HepG2 (cell line): ENCODE data around the gene GPS1. TPM values are rescaled to one million over a fixed set of nuclear protein-coding genes. Genes with fewer than 3 reads are reported as not detected.

Experiments
- AGO1 ChIP-seq: fragments of 200-400 bp; formaldehyde crosslinking; IDR thresholded peaks from 2 replicates; pipeline ENCODE4 v1.6.1; 2017; ENCODE audit warnings: mild to moderate bottlenecking, low read depth, low read length, moderate library complexity; ENCODE audit not compliant: poor library complexity, severe bottlenecking
- ARHGAP35 ChIP-seq: sonication (generic); formaldehyde crosslinking; IDR thresholded peaks from 2 replicates; pipeline ENCODE4 v1.9.0; 2022; ENCODE audit warnings: mild to moderate bottlenecking, inconsistent platforms, moderate library complexity, missing genetic modification reagents, borderline replicate concordance
- E2F5 ChIP-seq: sonication (generic); formaldehyde crosslinking; conservative IDR thresholded peaks from 2 replicates; pipeline ENCODE4 v1.4.0; 2020; ENCODE audit warnings: missing genetic modification reagents
- GABPA ChIP-seq, 2 experiments: IDR thresholded peaks; 2 replicates each; pipeline ENCODE4 v1.6.1; 2011 to 2016; ENCODE audit warnings: low read depth in 2 of 2, low read length in 1 of 2, missing biosample characterization in 1 of 2, missing genetic modification characterization in 1 of 2
- HNRNPLL ChIP-seq: fragments of 200-400 bp; formaldehyde crosslinking; IDR thresholded peaks from 2 replicates; pipeline ENCODE4 v1.6.1; 2017; ENCODE audit warnings: mild to moderate bottlenecking, low read depth, low read length; ENCODE audit not compliant: poor library complexity, severe bottlenecking
- MXI1 ChIP-seq: IDR thresholded peaks from 3 replicates; pipeline ENCODE4 v1.6.1; 2012; ENCODE audit warnings: low read depth, low read length, inconsistent platforms, borderline replicate concordance
- YEATS2 ChIP-seq: sonication (generic); formaldehyde crosslinking; IDR thresholded peaks from 2 replicates; pipeline ENCODE4 v1.4.0; 2020; ENCODE audit warnings: missing genetic modification reagents, borderline replicate concordance
- ZFP91 ChIP-seq: sonication (generic); formaldehyde crosslinking; IDR thresholded peaks from 2 replicates; pipeline ENCODE4 v1.9.0; 2022; ENCODE audit warnings: missing genetic modification reagents, mild to moderate bottlenecking, borderline replicate concordance
- ZNF367 ChIP-seq: sonication (generic); formaldehyde crosslinking; IDR thresholded peaks from 2 replicates; pipeline ENCODE4 v1.4.0; 2020; ENCODE audit warnings: missing genetic modification reagents, borderline replicate concordance
- polyA plus RNA-seq, 8 experiments: library from polyadenylated mRNA; depleted of rRNA in 3 of 8; stranded (reverse) in 7 of 8; unstranded in 1 of 8; fragments of >200 nt; fragmentation: Illumina TruSeq in 4 of 8; extraction: Trizol in 4 of 8; gene quantifications; 2 replicates each; pipeline versions ENCODE4 v1.2.1 to v1.2.3, GENCODE V29; 2011 to 2016; ENCODE audit warnings: low read depth in 4 of 8, missing spikeins in 1 of 8, mixed read lengths in 1 of 8; ENCODE audit not compliant: insufficient read depth in 1 of 8
- total RNA-seq, 5 experiments: library from RNA; depleted of rRNA; stranded (reverse); fragments of >200 nt; fragmentation: Illumina TruSeq; extraction: Trizol; gene quantifications; 2 replicates each; pipeline ENCODE4 v1.2.3, GENCODE V29; 2016; ENCODE audit warnings: low read depth in 1 of 5
- TF ChIP-seq, protein P1 (sequence below): sonication (generic); formaldehyde crosslinking; IDR thresholded peaks from 2 replicates; pipeline ENCODE4 v1.5.1; 2020; ENCODE audit warnings: mild to moderate bottlenecking, moderate library complexity, missing genetic modification reagents
- TF ChIP-seq, protein P2 (sequence below): sonication (generic); formaldehyde crosslinking; conservative IDR thresholded peaks from 2 replicates; pipeline ENCODE4 v1.4.0; 2020; ENCODE audit warnings: mild to moderate bottlenecking, missing genetic modification reagents, moderate library complexity
- TF ChIP-seq, protein P3 (sequence below): sonication (generic); formaldehyde crosslinking; IDR thresholded peaks from 2 replicates; pipeline ENCODE4 v1.4.0; 2020; ENCODE audit warnings: missing genetic modification reagents
- TF ChIP-seq, protein P4 (sequence below): sonication (generic); formaldehyde crosslinking; conservative IDR thresholded peaks from 2 replicates; pipeline ENCODE4 v1.8.0; 2022; ENCODE audit warnings: mild to moderate bottlenecking, moderate library complexity, missing genetic modification reagents

Gene GPS1
- total and polyA plus RNA-seq, 2 of the 13 experiments (the other 11 are each of a cell fraction or from before 2014, with no cell fraction given): 124 to 128 TPM

- peak; percentile 51; the same call in 1 of the 2 replicates for TF ChIP-seq E2F5
- TF ChIP-seq ZNF367 (CRISPR knock-in tag): no peak
- 0 out of 2 replicates have a peak, but pooled peaks have one; percentile 5 for TF ChIP-seq ZFP91 (CRISPR knock-in tag)
- TF ChIP-seq, protein P1, sequence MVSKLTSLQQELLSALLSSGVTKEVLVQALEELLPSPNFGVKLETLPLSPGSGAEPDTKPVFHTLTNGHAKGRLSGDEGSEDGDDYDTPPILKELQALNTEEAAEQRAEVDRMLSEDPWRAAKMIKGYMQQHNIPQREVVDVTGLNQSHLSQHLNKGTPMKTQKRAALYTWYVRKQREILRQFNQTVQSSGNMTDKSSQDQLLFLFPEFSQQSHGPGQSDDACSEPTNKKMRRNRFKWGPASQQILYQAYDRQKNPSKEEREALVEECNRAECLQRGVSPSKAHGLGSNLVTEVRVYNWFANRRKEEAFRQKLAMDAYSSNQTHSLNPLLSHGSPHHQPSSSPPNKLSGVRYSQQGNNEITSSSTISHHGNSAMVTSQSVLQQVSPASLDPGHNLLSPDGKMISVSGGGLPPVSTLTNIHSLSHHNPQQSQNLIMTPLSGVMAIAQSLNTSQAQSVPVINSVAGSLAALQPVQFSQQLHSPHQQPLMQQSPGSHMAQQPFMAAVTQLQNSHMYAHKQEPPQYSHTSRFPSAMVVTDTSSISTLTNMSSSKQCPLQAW (CRISPR knock-in tag): 0 out of 2 replicates have a peak, but pooled peaks have one; percentile 22
- TF ChIP-seq, protein P2, sequence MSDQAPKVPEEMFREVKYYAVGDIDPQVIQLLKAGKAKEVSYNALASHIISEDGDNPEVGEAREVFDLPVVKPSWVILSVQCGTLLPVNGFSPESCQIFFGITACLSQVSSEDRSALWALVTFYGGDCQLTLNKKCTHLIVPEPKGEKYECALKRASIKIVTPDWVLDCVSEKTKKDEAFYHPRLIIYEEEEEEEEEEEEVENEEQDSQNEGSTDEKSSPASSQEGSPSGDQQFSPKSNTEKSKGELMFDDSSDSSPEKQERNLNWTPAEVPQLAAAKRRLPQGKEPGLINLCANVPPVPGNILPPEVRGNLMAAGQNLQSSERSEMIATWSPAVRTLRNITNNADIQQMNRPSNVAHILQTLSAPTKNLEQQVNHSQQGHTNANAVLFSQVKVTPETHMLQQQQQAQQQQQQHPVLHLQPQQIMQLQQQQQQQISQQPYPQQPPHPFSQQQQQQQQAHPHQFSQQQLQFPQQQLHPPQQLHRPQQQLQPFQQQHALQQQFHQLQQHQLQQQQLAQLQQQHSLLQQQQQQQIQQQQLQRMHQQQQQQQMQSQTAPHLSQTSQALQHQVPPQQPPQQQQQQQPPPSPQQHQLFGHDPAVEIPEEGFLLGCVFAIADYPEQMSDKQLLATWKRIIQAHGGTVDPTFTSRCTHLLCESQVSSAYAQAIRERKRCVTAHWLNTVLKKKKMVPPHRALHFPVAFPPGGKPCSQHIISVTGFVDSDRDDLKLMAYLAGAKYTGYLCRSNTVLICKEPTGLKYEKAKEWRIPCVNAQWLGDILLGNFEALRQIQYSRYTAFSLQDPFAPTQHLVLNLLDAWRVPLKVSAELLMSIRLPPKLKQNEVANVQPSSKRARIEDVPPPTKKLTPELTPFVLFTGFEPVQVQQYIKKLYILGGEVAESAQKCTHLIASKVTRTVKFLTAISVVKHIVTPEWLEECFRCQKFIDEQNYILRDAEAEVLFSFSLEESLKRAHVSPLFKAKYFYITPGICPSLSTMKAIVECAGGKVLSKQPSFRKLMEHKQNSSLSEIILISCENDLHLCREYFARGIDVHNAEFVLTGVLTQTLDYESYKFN (CRISPR knock-in tag): 0 out of 2 replicates have a peak, but pooled peaks have one; percentile 3
- TF ChIP-seq, protein P3, sequence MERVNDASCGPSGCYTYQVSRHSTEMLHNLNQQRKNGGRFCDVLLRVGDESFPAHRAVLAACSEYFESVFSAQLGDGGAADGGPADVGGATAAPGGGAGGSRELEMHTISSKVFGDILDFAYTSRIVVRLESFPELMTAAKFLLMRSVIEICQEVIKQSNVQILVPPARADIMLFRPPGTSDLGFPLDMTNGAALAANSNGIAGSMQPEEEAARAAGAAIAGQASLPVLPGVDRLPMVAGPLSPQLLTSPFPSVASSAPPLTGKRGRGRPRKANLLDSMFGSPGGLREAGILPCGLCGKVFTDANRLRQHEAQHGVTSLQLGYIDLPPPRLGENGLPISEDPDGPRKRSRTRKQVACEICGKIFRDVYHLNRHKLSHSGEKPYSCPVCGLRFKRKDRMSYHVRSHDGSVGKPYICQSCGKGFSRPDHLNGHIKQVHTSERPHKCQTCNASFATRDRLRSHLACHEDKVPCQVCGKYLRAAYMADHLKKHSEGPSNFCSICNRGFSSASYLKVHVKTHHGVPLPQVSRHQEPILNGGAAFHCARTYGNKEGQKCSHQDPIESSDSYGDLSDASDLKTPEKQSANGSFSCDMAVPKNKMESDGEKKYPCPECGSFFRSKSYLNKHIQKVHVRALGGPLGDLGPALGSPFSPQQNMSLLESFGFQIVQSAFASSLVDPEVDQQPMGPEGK (CRISPR knock-in tag): peak; percentile 36; the same call in 1 of the 2 replicates
- no peak for TF ChIP-seq ARHGAP35 (CRISPR knock-in tag)
- peak; percentile 98 for TF ChIP-seq AGO1
- TF ChIP-seq MXI1: no peak; the same call in 2 of the 3 replicates
- no peak for TF ChIP-seq GABPA (IDR thresholded peaks at IDR 0.05; ENCODE audit: low read depth, low read length)
- peak; percentile 56; the same call in 1 of the 2 replicates for TF ChIP-seq GABPA (CRISPR knock-in tag; IDR thresholded peaks at IDR 0.05; ENCODE audit: low read depth)
- peak; percentile 78 for TF ChIP-seq YEATS2 (CRISPR knock-in tag)
- peak; percentile 77 for TF ChIP-seq HNRNPLL
- TF ChIP-seq, protein P4, sequence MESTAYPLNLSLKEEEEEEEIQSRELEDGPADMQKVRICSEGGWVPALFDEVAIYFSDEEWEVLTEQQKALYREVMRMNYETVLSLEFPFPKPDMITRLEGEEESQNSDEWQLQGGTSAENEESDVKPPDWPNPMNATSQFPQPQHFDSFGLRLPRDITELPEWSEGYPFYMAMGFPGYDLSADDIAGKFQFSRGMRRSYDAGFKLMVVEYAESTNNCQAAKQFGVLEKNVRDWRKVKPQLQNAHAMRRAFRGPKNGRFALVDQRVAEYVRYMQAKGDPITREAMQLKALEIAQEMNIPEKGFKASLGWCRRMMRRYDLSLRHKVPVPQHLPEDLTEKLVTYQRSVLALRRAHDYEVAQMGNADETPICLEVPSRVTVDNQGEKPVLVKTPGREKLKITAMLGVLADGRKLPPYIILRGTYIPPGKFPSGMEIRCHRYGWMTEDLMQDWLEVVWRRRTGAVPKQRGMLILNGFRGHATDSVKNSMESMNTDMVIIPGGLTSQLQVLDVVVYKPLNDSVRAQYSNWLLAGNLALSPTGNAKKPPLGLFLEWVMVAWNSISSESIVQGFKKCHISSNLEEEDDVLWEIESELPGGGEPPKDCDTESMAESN (CRISPR knock-in tag): 0 out of 2 replicates have a peak, but pooled peaks have one; percentile 28
Measured at GRCh38 chr17:82022981-82023446, 28.7 kb upstream of the GPS1 start, which contains the start of gene LRRC45 (continued).
